DOHH2 (cell line): ENCODE results near the gene MALRD1.

Source experiments
- H3F3A ChIP-seq: fragments of 200-600 bp; sonication (generic), shearing (Covaris generic); 2 replicates; pipeline ENCODE4 v1.6.0; 2016; ENCODE audit warnings: antibody characterized with exemption, mild to moderate bottlenecking; ENCODE audit not compliant: control insufficient read depth, insufficient read depth
- H3K27ac ChIP-seq: fragments of 200-600 bp; sonication (generic); 2 replicates; pipeline ENCODE4 v1.5.1; 2014; ENCODE audit warnings: low read depth, mild to moderate bottlenecking, low read length, moderate library complexity
- H3K27me3 ChIP-seq: fragments of 200-600 bp; sonication (generic); 2 replicates; pipeline ENCODE4 v1.6.1; 2014; ENCODE audit warnings: mild to moderate bottlenecking, low read length, mixed read lengths; ENCODE audit not compliant: control insufficient read depth
- H3K36me3 ChIP-seq: fragments of 200-600 bp; sonication (generic); 2 replicates; pipeline ENCODE4 v1.6.1; 2014; ENCODE audit warnings: mild to moderate bottlenecking, low read length, moderate library complexity, mixed read lengths; ENCODE audit not compliant: control insufficient read depth
- H3K4me1 ChIP-seq: fragments of 200-600 bp; sonication (generic); 2 replicates; pipeline ENCODE4 v1.6.1; 2014; ENCODE audit warnings: mild to moderate bottlenecking, low read length, mixed read lengths; ENCODE audit not compliant: control insufficient read depth
- H3K4me2 ChIP-seq: fragments of 200-600 bp; sonication (generic); 2 replicates; pipeline ENCODE4 v1.6.0; 2014; ENCODE audit warnings: mild to moderate bottlenecking, low read length, moderate library complexity
- H3K4me3 ChIP-seq: fragments of 200-600 bp; sonication (generic); 2 replicates; pipeline ENCODE4 v1.5.1; 2014; ENCODE audit warnings: mild to moderate bottlenecking, low read length, mixed read lengths
- H3K79me2 ChIP-seq: fragments of 200-600 bp; sonication (generic); 2 replicates; pipeline ENCODE4 v1.6.1; 2014; ENCODE audit warnings: mild to moderate bottlenecking, low read length, mixed read lengths; ENCODE audit not compliant: control insufficient read depth
- H3K9me2 ChIP-seq: fragments of 200-600 bp; sonication (generic); replicated peaks from 2 replicates; pipeline ENCODE4 v1.6.1; 2014; ENCODE audit warnings: mild to moderate bottlenecking, low read length, mixed read lengths; ENCODE audit not compliant: control insufficient read depth
- H3K9me3 ChIP-seq: fragments of 200-600 bp; sonication (generic); 2 replicates; pipeline ENCODE4 v1.6.1; 2014; ENCODE audit warnings: antibody characterized with exemption, low read length, mixed read lengths; ENCODE audit not compliant: control insufficient read depth, insufficient read depth
- H4K20me1 ChIP-seq: fragments of 200-600 bp; sonication (generic); 2 replicates; pipeline ENCODE4 v1.6.0; 2014; ENCODE audit warnings: low read depth, mild to moderate bottlenecking, antibody characterized with exemption, low read length, moderate library complexity; ENCODE audit not compliant: control insufficient read depth, insufficient read depth
- EZH2phosphoT487 ChIP-seq: fragments of 200-600 bp; sonication (generic); IDR thresholded peaks from 2 replicates; pipeline ENCODE4 v1.6.1; 2017; ENCODE audit warnings: borderline replicate concordance, mild to moderate bottlenecking, antibody characterized with exemption, low read length, moderate library complexity, mixed read lengths
- TF ChIP-seq, protein P1 (sequence below): fragments of 200-600 bp; sonication (generic); IDR thresholded peaks from one replicate; pipeline ENCODE4 v1.5.1; 2014; ENCODE audit warnings: antibody characterized with exemption, mild to moderate bottlenecking, low read depth, low read length; ENCODE audit not compliant: poor library complexity, severe bottlenecking

The MALRD1 gene

DNA sequence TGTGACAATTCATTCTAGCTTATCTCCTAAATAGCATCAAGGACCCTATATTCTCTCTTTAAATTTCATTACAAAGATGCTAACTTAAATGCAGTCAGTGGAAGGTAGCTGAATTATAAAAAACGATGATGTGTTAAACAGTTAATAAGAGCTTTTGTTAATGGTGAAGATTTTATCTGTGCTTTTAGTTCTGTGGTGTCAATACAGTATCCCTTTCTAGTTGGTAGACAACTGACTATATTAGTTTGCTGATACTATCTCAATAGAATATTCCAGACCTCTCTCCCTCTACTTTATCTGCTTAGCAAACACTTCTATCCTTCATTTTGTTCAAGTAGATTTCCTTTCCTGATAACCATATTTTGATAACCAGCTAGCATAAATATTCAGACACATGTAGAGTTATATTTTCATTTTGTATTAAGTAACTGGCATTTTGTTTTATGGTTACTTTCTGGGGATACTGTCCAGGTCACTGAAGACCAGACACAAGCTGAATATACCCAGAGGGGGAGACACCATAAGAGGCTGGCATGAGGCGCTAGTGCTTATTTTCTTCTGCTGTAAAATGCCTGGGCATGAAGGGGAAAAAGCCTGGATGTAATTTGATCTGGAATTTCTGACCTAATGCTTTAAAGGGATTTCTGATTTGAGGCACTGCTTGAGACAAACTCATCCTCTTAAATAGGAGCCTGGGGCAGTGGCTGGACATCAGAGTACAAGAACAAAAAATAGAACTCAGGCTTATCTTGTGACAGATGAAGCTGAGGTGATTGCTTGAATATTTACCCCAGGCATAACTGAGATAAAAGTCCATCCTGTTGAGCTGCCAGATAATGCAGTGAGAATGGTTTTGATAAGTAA, 197.5 kb downstream of the MALRD1 start:
- Histone ChIP-seq H3K27me3 (no peaks in the 10 kb centered on the region), H4K20me1 (no peaks in the 10 kb centered on the region), H3K9me3 (no peaks in the 10 kb centered on the region), H3K9me2 (no peaks in the 10 kb centered on the region), H3K4me1 (no peaks in the 10 kb centered on the region), H3K27ac (no peak overlapping the region), H3K4me2 (no peak overlapping the region), H3K36me3 (no peaks in the 10 kb centered on the region), H3K79me2 (no peaks in the 10 kb centered on the region), H3F3A (no peaks in the 10 kb centered on the region), H3K4me3 (no peak overlapping the region)
- no peak for TF ChIP-seq EZH2phosphoT487
- TF ChIP-seq, protein P1, sequence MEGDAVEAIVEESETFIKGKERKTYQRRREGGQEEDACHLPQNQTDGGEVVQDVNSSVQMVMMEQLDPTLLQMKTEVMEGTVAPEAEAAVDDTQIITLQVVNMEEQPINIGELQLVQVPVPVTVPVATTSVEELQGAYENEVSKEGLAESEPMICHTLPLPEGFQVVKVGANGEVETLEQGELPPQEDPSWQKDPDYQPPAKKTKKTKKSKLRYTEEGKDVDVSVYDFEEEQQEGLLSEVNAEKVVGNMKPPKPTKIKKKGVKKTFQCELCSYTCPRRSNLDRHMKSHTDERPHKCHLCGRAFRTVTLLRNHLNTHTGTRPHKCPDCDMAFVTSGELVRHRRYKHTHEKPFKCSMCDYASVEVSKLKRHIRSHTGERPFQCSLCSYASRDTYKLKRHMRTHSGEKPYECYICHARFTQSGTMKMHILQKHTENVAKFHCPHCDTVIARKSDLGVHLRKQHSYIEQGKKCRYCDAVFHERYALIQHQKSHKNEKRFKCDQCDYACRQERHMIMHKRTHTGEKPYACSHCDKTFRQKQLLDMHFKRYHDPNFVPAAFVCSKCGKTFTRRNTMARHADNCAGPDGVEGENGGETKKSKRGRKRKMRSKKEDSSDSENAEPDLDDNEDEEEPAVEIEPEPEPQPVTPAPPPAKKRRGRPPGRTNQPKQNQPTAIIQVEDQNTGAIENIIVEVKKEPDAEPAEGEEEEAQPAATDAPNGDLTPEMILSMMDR = no peak

DNA sequence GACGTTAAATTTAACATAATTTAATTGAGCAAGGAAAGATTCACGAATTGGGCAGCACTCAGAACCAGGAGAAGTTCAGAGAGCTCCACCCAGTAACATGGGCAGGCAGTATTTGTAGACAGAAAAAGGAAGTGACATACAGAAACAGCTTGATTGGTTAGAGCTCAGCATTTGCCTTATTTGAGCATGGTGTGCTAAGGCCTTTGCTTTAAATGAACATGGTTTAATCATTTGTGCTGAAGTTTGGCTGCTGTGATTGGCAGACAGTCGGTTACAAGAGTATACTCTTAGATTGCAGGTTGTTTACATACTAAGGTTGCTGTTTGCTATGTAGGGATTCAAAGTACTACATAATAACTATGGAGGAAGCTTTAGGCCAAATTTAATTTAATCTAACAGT, 199.2 kb downstream of the MALRD1 start:
- H3K4me3 ChIP-seq = no peak overlapping the region
- no peak overlapping the region for H3K4me2 ChIP-seq
- no peaks in the 10 kb centered on the region for H3K9me3 ChIP-seq
- H3K9me2 ChIP-seq = no peaks in the 10 kb centered on the region
- no peaks in the 10 kb centered on the region for H4K20me1 ChIP-seq
- no peaks in the 10 kb centered on the region for H3K27me3 ChIP-seq
- H3K36me3 ChIP-seq = no peaks in the 10 kb centered on the region
- TF ChIP-seq, protein P1 = no peak
- no peak for TF ChIP-seq EZH2phosphoT487
- H3K4me1 ChIP-seq = no peaks in the 10 kb centered on the region
- no peak overlapping the region for H3K27ac ChIP-seq
- no peaks in the 10 kb centered on the region for H3F3A ChIP-seq
- no peaks in the 10 kb centered on the region for H3K79me2 ChIP-seq

DNA sequence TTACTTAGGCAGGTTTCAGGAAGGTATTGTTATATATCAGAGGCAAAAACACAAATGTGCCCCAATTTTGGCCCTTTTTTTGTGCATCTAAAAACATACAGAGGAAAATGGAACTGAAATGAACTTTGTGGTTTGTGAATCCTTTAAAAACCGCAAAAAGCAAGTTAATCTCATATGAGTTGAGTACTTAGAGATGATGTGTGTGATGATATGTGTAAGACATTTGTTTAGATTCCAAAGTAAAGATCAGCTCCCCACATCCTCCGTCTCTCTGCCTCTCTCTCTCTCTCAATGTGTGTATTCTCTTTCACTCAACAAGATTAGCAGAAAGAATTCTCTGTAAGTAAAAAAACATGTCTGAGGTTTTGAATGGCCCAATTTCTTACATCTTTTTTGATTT, 201.9 kb downstream of the MALRD1 start:
- H3K79me2 ChIP-seq = no peaks in the 10 kb centered on the region
- H3F3A ChIP-seq = no peaks in the 10 kb centered on the region
- H3K9me2 ChIP-seq = no peaks in the 10 kb centered on the region
- no peak overlapping the region for H3K4me3 ChIP-seq
- H3K36me3 ChIP-seq = no peaks in the 10 kb centered on the region
- H3K4me2 ChIP-seq = no peak overlapping the region
- no peaks in the 10 kb centered on the region for H3K4me1 ChIP-seq
- H3K9me3 ChIP-seq = no peaks in the 10 kb centered on the region
- no peak for TF ChIP-seq EZH2phosphoT487
- TF ChIP-seq, protein P1 = no peak
- no peaks in the 10 kb centered on the region for H4K20me1 ChIP-seq
- H3K27ac ChIP-seq = no peak overlapping the region
- H3K27me3 ChIP-seq = no peaks in the 10 kb centered on the region
